ENCODE results near the gene MYLK4. TPM values are rescaled to one million over a fixed set of nuclear protein-coding genes. Genes with fewer than 3 reads are reported as not detected.

Gene MYLK4
- total RNA-seq, 4 donors from 2014 or later, result 0.33 to 0.45 (median 0.38) TPM

DNA sequence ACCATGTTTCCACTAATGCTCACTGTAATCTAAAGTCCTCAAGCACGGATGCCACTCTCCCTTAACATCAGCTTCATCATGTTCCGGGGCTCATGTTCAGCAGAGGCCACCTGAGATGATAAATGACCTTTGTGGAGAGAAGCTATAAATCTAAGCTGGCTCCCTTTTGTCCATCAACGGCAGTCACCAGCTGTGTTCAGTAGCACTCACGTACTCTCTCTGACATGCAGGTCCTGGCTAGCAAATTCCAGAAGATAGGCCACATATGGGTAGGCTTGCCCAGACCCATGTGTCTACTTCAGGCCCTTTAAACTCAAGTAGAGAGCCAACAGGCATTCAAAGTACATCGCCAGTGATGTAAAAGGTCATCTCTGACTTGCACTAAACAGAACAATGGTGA, 38.6 kb downstream of the MYLK4 start:
- Histone ChIP-seq H3K4me1 (peaks cover 4 to 40% (median 19%) of the 10 kb centered on the region in 4 donors), H3K9me3 (peaks cover 0 to 8% (median 4%) of the 10 kb centered on the region in 4 donors), H3K36me3 (no peaks in the 10 kb centered on the region), H3K27me3 (no peaks in the 10 kb centered on the region), H3K4me3 (no peak overlapping the region), H3K27ac (replicated peaks in 1 of 4) (no peak overlapping the region)
- WGBS, result 85% methylated on average over 5 of the region's 5 CpGs
- TF ChIP-seq POLR2AphosphoS5 (IDR thresholded peaks at IDR 0.05), result no peak
- TF ChIP-seq, protein P1, sequence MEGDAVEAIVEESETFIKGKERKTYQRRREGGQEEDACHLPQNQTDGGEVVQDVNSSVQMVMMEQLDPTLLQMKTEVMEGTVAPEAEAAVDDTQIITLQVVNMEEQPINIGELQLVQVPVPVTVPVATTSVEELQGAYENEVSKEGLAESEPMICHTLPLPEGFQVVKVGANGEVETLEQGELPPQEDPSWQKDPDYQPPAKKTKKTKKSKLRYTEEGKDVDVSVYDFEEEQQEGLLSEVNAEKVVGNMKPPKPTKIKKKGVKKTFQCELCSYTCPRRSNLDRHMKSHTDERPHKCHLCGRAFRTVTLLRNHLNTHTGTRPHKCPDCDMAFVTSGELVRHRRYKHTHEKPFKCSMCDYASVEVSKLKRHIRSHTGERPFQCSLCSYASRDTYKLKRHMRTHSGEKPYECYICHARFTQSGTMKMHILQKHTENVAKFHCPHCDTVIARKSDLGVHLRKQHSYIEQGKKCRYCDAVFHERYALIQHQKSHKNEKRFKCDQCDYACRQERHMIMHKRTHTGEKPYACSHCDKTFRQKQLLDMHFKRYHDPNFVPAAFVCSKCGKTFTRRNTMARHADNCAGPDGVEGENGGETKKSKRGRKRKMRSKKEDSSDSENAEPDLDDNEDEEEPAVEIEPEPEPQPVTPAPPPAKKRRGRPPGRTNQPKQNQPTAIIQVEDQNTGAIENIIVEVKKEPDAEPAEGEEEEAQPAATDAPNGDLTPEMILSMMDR (IDR thresholded peaks at IDR 0.05), result no peak
- TF ChIP-seq EP300 (IDR thresholded peaks at IDR 0.05), result no peak
- no peak for TF ChIP-seq POLR2A (IDR thresholded peaks at IDR 0.05; ENCODE audit: low read depth)
- intact Hi-C loops (cut with DNase I), result no loop called here
- DNase-seq (ENCODE audit: extremely low spot score), result peak; percentile 29

DNA sequence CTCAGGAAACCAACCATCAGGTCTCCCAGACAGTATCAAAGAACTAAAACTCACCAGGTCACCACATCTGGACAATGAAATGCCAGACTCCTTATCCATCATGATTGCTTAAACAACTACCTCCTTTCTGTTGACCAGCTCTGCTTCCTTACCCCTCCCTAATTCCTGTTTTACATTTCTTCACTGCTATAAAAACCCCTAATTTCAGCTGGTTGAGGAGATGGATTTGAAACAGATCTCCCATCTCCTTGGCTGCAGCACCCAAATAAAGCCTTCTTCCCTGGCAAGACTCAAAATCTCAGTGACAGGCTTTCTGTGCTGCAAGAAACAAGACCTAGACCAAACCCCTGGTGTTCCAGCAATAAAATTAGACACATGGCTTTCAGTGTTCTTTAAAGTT, 40.3 kb downstream of the MYLK4 start:
- Histone ChIP-seq H3K27ac (replicated peaks in 1 of 4) (no peak overlapping the region), H3K4me1 (peaks cover 4 to 40% (median 19%) of the 10 kb centered on the region in 4 donors), H3K36me3 (no peaks in the 10 kb centered on the region), H3K27me3 (no peaks in the 10 kb centered on the region), H3K9me3 (peaks cover 0 to 8% (median 4%) of the 10 kb centered on the region in 4 donors), H3K4me3 (no peak overlapping the region)
- no peak for DNase-seq (ENCODE audit: extremely low spot score)
- TF ChIP-seq EP300 (IDR thresholded peaks at IDR 0.05) (no peak), POLR2AphosphoS5 (IDR thresholded peaks at IDR 0.05) (no peak), POLR2A (IDR thresholded peaks at IDR 0.05; ENCODE audit: low read depth) (no peak)
- TF ChIP-seq, protein P1 (IDR thresholded peaks at IDR 0.05), result no peak
- intact Hi-C loops (cut with DNase I), result no loop called here

DNA sequence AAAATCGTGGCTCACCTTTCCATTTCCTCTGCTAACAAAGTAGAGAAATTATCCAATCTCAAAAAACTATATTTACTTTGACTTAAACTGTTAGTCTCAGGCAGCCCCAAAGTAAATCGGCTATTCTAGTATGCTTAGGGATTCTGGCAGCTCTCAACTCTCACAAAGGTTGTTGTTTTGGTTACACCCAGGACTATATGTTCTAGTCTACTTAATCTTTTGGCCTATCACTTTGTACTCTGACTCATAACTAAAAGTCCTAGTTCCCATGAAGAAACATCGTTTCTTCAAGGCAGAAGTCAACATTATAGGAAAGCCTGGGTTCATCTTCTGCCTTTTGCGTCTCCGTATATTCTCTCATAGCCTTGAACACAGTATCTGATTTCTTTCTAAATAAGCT, 42.3 kb downstream of the MYLK4 start:
- Histone ChIP-seq H3K27ac (replicated peaks in 1 of 4) (peak overlapping the region in 1 of 4 donors; percentile 12), H3K4me1 (peaks cover 0 to 22% (median 8%) of the 10 kb centered on the region in 4 donors), H3K9me3 (peaks cover 0 to 8% (median 4%) of the 10 kb centered on the region in 4 donors), H3K27me3 (no peaks in the 10 kb centered on the region), H3K4me3 (no peak overlapping the region), H3K36me3 (no peaks in the 10 kb centered on the region)
- DNase-seq (ENCODE audit: extremely low spot score), result no peak
- WGBS, result 90% methylated on average over 5 of the region's 5 CpGs
- intact Hi-C loops (cut with DNase I), result no loop called here
- TF ChIP-seq POLR2A (IDR thresholded peaks at IDR 0.05; ENCODE audit: low read depth) (no peak), POLR2AphosphoS5 (IDR thresholded peaks at IDR 0.05) (no peak), EP300 (IDR thresholded peaks at IDR 0.05) (no peak)
- TF ChIP-seq, protein P1 (IDR thresholded peaks at IDR 0.05), result no peak

DNA sequence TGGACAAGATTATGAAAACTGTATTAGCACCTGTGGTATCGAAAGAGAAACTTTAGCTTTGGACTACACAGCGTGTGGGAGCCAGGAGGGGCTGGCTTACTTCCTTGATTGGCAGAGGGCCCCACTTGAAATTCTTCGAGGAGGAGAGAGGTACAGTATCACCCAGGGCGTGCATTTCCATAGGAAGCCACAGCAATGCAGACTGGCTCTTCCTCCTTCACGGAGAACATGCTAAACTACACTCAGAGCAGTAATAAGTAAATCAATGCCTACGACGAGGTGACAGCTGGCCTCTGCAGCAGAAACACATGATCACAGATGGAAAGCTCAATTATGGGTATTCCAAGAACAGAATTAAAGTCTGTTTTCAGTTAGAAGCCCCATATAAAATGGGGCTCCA, 44.2 kb downstream of the MYLK4 start:
- Histone ChIP-seq H3K4me3 (no peak overlapping the region), H3K27ac (replicated peaks in 1 of 4) (no peak overlapping the region), H3K27me3 (no peaks in the 10 kb centered on the region), H3K4me1 (peaks cover 0 to 18% (median 6%) of the 10 kb centered on the region in 4 donors), H3K36me3 (no peaks in the 10 kb centered on the region), H3K9me3 (peaks cover 0 to 8% (median 4%) of the 10 kb centered on the region in 4 donors)
- 68% methylated on average over 7 of the region's 7 CpGs for WGBS
- no peak for DNase-seq (ENCODE audit: extremely low spot score)
- intact Hi-C loops (cut with DNase I), result no loop called here
- TF ChIP-seq EP300 (IDR thresholded peaks at IDR 0.05), result no peak
- no peak for TF ChIP-seq POLR2A (IDR thresholded peaks at IDR 0.05; ENCODE audit: low read depth)
- TF ChIP-seq, protein P1 (IDR thresholded peaks at IDR 0.05), result no peak
- no peak for TF ChIP-seq POLR2AphosphoS5 (IDR thresholded peaks at IDR 0.05)

DNA sequence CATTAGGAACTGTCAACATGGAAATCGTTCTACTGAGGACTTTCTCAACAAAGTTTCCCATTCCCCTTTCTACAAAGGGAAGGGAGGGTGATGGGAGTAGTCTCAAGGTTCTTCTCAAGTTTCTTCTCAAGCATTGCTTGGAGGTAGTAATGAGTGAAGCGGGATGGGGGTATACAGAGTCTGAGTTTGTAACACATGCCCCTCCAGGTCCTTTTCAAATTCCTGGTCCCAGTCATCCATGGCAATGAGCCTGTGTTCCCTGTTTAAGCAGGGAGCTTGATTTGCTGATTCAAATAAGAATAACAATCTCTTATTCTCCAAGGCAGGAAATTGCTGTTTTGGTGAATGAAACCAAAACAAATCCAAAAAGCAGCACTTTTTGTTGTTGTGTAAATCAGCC, 45.5 kb downstream of the MYLK4 start:
- peaks cover 0 to under 1% (median 0%) of the 10 kb centered on the region in 4 donors for H3K9me3 ChIP-seq
- no peaks in the 10 kb centered on the region for H3K36me3 ChIP-seq
- TF ChIP-seq POLR2AphosphoS5 (IDR thresholded peaks at IDR 0.05) (no peak), EP300 (IDR thresholded peaks at IDR 0.05) (no peak), POLR2A (IDR thresholded peaks at IDR 0.05; ENCODE audit: low read depth) (no peak)
- TF ChIP-seq, protein P1 (IDR thresholded peaks at IDR 0.05), result no peak
- intact Hi-C loops (cut with DNase I), result no loop called here
- 88% methylated on average over 2 of the region's 2 CpGs for WGBS
- no peak for DNase-seq (ENCODE audit: extremely low spot score)
- no peak overlapping the region for H3K27ac ChIP-seq (replicated peaks in 1 of 4)
- H3K27me3 ChIP-seq, result no peaks in the 10 kb centered on the region
- H3K4me1 ChIP-seq, result peaks cover 0 to 18% (median 6%) of the 10 kb centered on the region in 4 donors
- H3K4me3 ChIP-seq, result no peak overlapping the region
